ENCODE measurements around the gene AP1AR. TPM values are rescaled to one million over a fixed set of nuclear protein-coding genes. Genes with fewer than 3 reads are reported as not detected.

Gene AP1AR
- total RNA-seq, 2 experiments from 2014 or later = 18.2 to 39.2 TPM

GRCh38 chr4:112287258-112287989, 55.8 kb downstream of the AP1AR start:
- peaks cover 15% of the 10 kb centered on the region for H3K9me3 ChIP-seq (ENCODE audit: low read length)
- CTCF ChIA-PET (ENCODE audit: unreplicated experiment) = interaction anchor here (1.7 to 1.8 kb wide), 2 partner anchors 9 to 24 kb away, joined by 4 to 11 read pairs; no protein-coding TSS in a partner anchor
- POLR2A ChIA-PET = interaction anchor here (0.7 to 4.6 kb wide), 14 partner anchors 9 to 187 kb away, joined by 3 to 37 read pairs (median 4); partner anchors contain the start of gene ALPK1
- TF ChIP-seq CTCF (conservative IDR thresholded peaks at IDR 0.05; ENCODE audit: low read length) (no peak), EZH2phosphoT487 (IDR thresholded peaks at IDR 0.05; ENCODE audit: borderline replicate concordance, low read depth, low read length) (no peak)
- peaks cover 32% of the 10 kb centered on the region for H3K36me3 ChIP-seq (ENCODE audit: insufficient read depth, low read length)
- H3K4me1 ChIP-seq (ENCODE audit: insufficient read depth, low read length, poor library complexity, severe bottlenecking) = peaks cover 63% of the 10 kb centered on the region
- H3K9me2 ChIP-seq (ENCODE audit: insufficient read depth, low read length) = no peaks in the 10 kb centered on the region
- peak overlapping the region; percentile 24; the same call in 1 of the 2 replicates for H2AFZ ChIP-seq (ENCODE audit: low read length)
- intact Hi-C loops (cut with micrococcal nuclease; ENCODE audit: unreplicated experiment) = loop anchor here (2.0 kb wide), 1 partner anchor 143 kb away; the partner anchor contains the start of gene FAM241A
- peaks cover 51% of the 10 kb centered on the region for H3K79me2 ChIP-seq (ENCODE audit: insufficient read depth, low read depth, low read length)
- peak; percentile 95 for DNase-seq (ENCODE audit: low spot score)
- H3K27ac ChIP-seq (ENCODE audit: low read depth, low read length, poor library complexity, severe bottlenecking) = peak overlapping the region; percentile 94
- TSS peak; percentile 88 for BruUV-seq (replicated peaks)
- peak overlapping the region; percentile 74 for H3K4me2 ChIP-seq (ENCODE audit: low read length)
- H3K4me3 ChIP-seq (ENCODE audit: low read depth, low read length, poor library complexity, severe bottlenecking) = peak overlapping the region; percentile 96
- H4K20me1 ChIP-seq (ENCODE audit: insufficient read depth, low read length) = peaks cover 9% of the 10 kb centered on the region

- peak overlapping the region; percentile 96 for H3K4me3 ChIP-seq (ENCODE audit: low read depth, low read length, poor library complexity, severe bottlenecking)
- intact Hi-C loops (cut with micrococcal nuclease; ENCODE audit: unreplicated experiment) = no loop called here
- peak overlapping the region; percentile 94 for H3K27ac ChIP-seq (ENCODE audit: low read depth, low read length, poor library complexity, severe bottlenecking)
- peak overlapping the region; percentile 96 for H2AFZ ChIP-seq (ENCODE audit: low read length)
- H4K20me1 ChIP-seq (ENCODE audit: insufficient read depth, low read length) = peaks cover 8% of the 10 kb centered on the region
- H3K4me2 ChIP-seq (ENCODE audit: low read length) = peak overlapping the region; percentile 74
- H3K9me3 ChIP-seq (ENCODE audit: low read length) = peaks cover 10% of the 10 kb centered on the region
- H3K9me2 ChIP-seq (ENCODE audit: insufficient read depth, low read length) = no peaks in the 10 kb centered on the region
- DNase-seq (ENCODE audit: low spot score) = peak; percentile 85
- POLR2A ChIA-PET = interaction anchor here (1.3 to 4.6 kb wide), 10 partner anchors 8 to 52 kb away, joined by 3 to 37 read pairs (median 6); partner anchors contain the start of gene ALPK1
- H3K4me1 ChIP-seq (ENCODE audit: insufficient read depth, low read length, poor library complexity, severe bottlenecking) = peaks cover 53% of the 10 kb centered on the region
- CTCF ChIA-PET (ENCODE audit: unreplicated experiment) = no interaction called here
- BruUV-seq (replicated peaks) = no TSS peak
- peaks cover 41% of the 10 kb centered on the region for H3K79me2 ChIP-seq (ENCODE audit: insufficient read depth, low read depth, low read length)
- TF ChIP-seq CTCF (conservative IDR thresholded peaks at IDR 0.05; ENCODE audit: low read length) (no peak), EZH2phosphoT487 (IDR thresholded peaks at IDR 0.05; ENCODE audit: borderline replicate concordance, low read depth, low read length) (no peak)
- H3K36me3 ChIP-seq (ENCODE audit: insufficient read depth, low read length) = peaks cover 22% of the 10 kb centered on the region
These were observed 56.9 kb downstream of the AP1AR start for GRCh38 chr4:112288455-112288854.

Measured in OCI-LY7 (cell line).